ENCODE data around the gene CIAPIN1.

CIAPIN1 gene

GRCh38 chr16:57434003-57434402 is 13.2 kb downstream of the CIAPIN1 start:
- Histone ChIP-seq H3K4me3 (no peak overlapping the region), H3K27ac (no peak overlapping the region)
- DNase-seq (ENCODE audit: low spot score): no peak
- no peak for TF ChIP-seq CTCF (IDR thresholded peaks at IDR 0.05)

- H3K4me3 ChIP-seq: no peak overlapping the region
- no peak for DNase-seq (ENCODE audit: low spot score)
- H3K27ac ChIP-seq: no peak overlapping the region
- TF ChIP-seq CTCF (IDR thresholded peaks at IDR 0.05): no peak
These were observed 14.2 kb downstream of the CIAPIN1 start for GRCh38 chr16:57432989-57433388.

GRCh38 chr16:57432505-57432904 is 14.7 kb downstream of the CIAPIN1 start:
- Histone ChIP-seq H3K27ac (no peak overlapping the region), H3K4me3 (no peak overlapping the region)
- no peak for TF ChIP-seq CTCF (IDR thresholded peaks at IDR 0.05)
- DNase-seq (ENCODE audit: low spot score): no peak

- no peak for DNase-seq (ENCODE audit: low spot score)
- no peak overlapping the region for H3K27ac ChIP-seq
- no peak overlapping the region for H3K4me3 ChIP-seq
- no peak for TF ChIP-seq CTCF (IDR thresholded peaks at IDR 0.05)
These were observed 16.2 kb downstream of the CIAPIN1 start for GRCh38 chr16:57430955-57431354.

GRCh38 chr16:57427824-57428223 is 19.4 kb downstream of the CIAPIN1 start:
- no peak for TF ChIP-seq CTCF (IDR thresholded peaks at IDR 0.05)
- H3K4me3 ChIP-seq: no peak overlapping the region
- H3K27ac ChIP-seq: no peak overlapping the region
- no peak for DNase-seq (ENCODE audit: low spot score)

- Histone ChIP-seq H3K4me3 (no peak overlapping the region), H3K27ac (no peak overlapping the region)
- no peak for TF ChIP-seq CTCF (IDR thresholded peaks at IDR 0.05)
- DNase-seq (ENCODE audit: low spot score): no peak
These were observed 19.9 kb downstream of the CIAPIN1 start for GRCh38 chr16:57427307-57427706.

GRCh38 chr16:57426356-57426755 is 20.8 kb downstream of the CIAPIN1 start:
- TF ChIP-seq CTCF (IDR thresholded peaks at IDR 0.05): no peak
- no peak for DNase-seq (ENCODE audit: low spot score)
- Histone ChIP-seq H3K27ac (no peak overlapping the region), H3K4me3 (no peak overlapping the region)
